Measurements from ENCODE around the gene CCR1. TPM values are rescaled to one million over a fixed set of nuclear protein-coding genes. Genes with fewer than 3 reads are reported as not detected.

The CCR1 gene
- total RNA-seq, 1 donor from 2014 or later, result 23.2 TPM

- H3K27ac Mint-ChIP-seq, result peak overlapping the region; percentile 91
- peaks cover 70% of the 10 kb centered on the region for H3K4me1 Mint-ChIP-seq (ENCODE audit: low read depth)
Measured at GRCh38 chr3:46206282-46207015, 1.7 kb downstream of the CCR1 start.

GRCh38 chr3:46205286-46205960 is 2.7 kb downstream of the CCR1 start:
- no peaks in the 10 kb centered on the region for H3K9me3 Mint-ChIP-seq
- H3K36me3 Mint-ChIP-seq (ENCODE audit: low read depth), result peaks cover 37% of the 10 kb centered on the region
- DNase-seq (ENCODE audit: low spot score), result no peak
- H3K27ac Mint-ChIP-seq, result peak overlapping the region; percentile 76
- intact Hi-C loops (cut with micrococcal nuclease), result loop anchor here (5.0 kb wide), 1 partner anchor 243 kb away; no protein-coding TSS in a partner anchor
- peaks cover 1% of the 10 kb centered on the region for H3K27me3 Mint-ChIP-seq (ENCODE audit: insufficient read depth)
- peaks cover 68% of the 10 kb centered on the region for H3K4me1 Mint-ChIP-seq (ENCODE audit: low read depth)
- peak overlapping the region; percentile 78 for H3K4me3 Mint-ChIP-seq

More at GRCh38 chr3:46206282-46207015, 1.7 kb downstream of the CCR1 start:
- DNase-seq (ENCODE audit: low spot score), result no peak
- intact Hi-C loops (cut with micrococcal nuclease), result loop anchor here (5.0 kb wide), 1 partner anchor 244 kb away; no protein-coding TSS in a partner anchor
- Mint-ChIP-seq H3K9me3 (no peaks in the 10 kb centered on the region), H3K4me3 (peak overlapping the region; percentile 78), H3K27me3 (ENCODE audit: insufficient read depth) (peaks cover 1% of the 10 kb centered on the region), H3K36me3 (ENCODE audit: low read depth) (peaks cover 34% of the 10 kb centered on the region)

- Mint-ChIP-seq H3K4me1 (ENCODE audit: low read depth) (peaks cover 50% of the 10 kb centered on the region), H3K27ac (no peak overlapping the region), H3K36me3 (ENCODE audit: low read depth) (peaks cover 46% of the 10 kb centered on the region), H3K27me3 (ENCODE audit: insufficient read depth) (peaks cover 1% of the 10 kb centered on the region), H3K9me3 (no peaks in the 10 kb centered on the region), H3K4me3 (no peak overlapping the region)
- no peak for DNase-seq (ENCODE audit: low spot score)
- intact Hi-C loops (cut with micrococcal nuclease), result no loop called here
Measured at GRCh38 chr3:46203681-46204080, 4.4 kb downstream of the CCR1 start.

GRCh38 chr3:46202535-46202934 is 5.6 kb downstream of the CCR1 start:
- intact Hi-C loops (cut with micrococcal nuclease), result no loop called here
- Mint-ChIP-seq H3K36me3 (ENCODE audit: low read depth) (peaks cover 51% of the 10 kb centered on the region), H3K9me3 (peaks cover 6% of the 10 kb centered on the region)

GRCh38 chr3:46200790-46201189 is 7.3 kb downstream of the CCR1 start:
- intact Hi-C loops (cut with micrococcal nuclease), result no loop called here
- Mint-ChIP-seq H3K27ac (no peak overlapping the region), H3K36me3 (ENCODE audit: low read depth) (peaks cover 53% of the 10 kb centered on the region), H3K4me1 (ENCODE audit: low read depth) (peaks cover 22% of the 10 kb centered on the region), H3K4me3 (no peak overlapping the region), H3K27me3 (ENCODE audit: insufficient read depth) (peaks cover 1% of the 10 kb centered on the region), H3K9me3 (peaks cover 14% of the 10 kb centered on the region)
- no peak for DNase-seq (ENCODE audit: low spot score)

More at GRCh38 chr3:46202535-46202934, 5.6 kb downstream of the CCR1 start:
- Mint-ChIP-seq H3K4me3 (no peak overlapping the region), H3K27ac (peak overlapping the region; percentile 55), H3K27me3 (ENCODE audit: insufficient read depth) (peaks cover 1% of the 10 kb centered on the region), H3K4me1 (ENCODE audit: low read depth) (peaks cover 39% of the 10 kb centered on the region)
- DNase-seq (ENCODE audit: low spot score), result no peak

DNA sequence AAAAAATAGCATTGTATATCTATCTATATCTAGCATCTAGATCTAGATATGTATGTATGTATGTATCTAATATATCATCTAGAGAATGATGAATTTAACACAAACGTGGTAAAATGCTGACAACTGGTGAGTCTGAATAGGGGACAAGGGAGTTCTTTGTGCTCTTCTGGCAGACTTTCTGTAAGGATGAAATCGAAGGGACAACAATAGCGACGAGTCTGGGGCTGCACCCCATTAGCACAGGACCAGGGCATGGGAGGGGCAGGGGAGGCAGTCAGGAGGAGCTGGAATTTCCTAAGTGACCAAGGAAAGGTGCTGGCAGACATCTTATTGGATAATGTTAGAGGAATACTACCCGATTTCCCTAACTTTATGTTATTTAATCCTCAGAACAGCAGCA is 7.9 kb downstream of the CCR1 start:
- Mint-ChIP-seq H3K4me1 (ENCODE audit: low read depth) (peaks cover 16% of the 10 kb centered on the region), H3K27me3 (ENCODE audit: insufficient read depth) (peaks cover 1% of the 10 kb centered on the region), H3K36me3 (ENCODE audit: low read depth) (peaks cover 52% of the 10 kb centered on the region), H3K9me3 (peaks cover 15% of the 10 kb centered on the region), H3K27ac (no peak overlapping the region), H3K4me3 (no peak overlapping the region)
- no peak for DNase-seq (ENCODE audit: low spot score)
- intact Hi-C loops (cut with micrococcal nuclease), result no loop called here

GRCh38 chr3:46196261-46196957 is 11.7 kb downstream of the CCR1 start:
- peaks cover 1% of the 10 kb centered on the region for H3K27me3 Mint-ChIP-seq (ENCODE audit: insufficient read depth)
- DNase-seq (ENCODE audit: low spot score), result no peak
- no peak overlapping the region for H3K27ac Mint-ChIP-seq
- no peak overlapping the region for H3K4me3 Mint-ChIP-seq
- H3K36me3 Mint-ChIP-seq (ENCODE audit: low read depth), result peaks cover 31% of the 10 kb centered on the region
- intact Hi-C loops (cut with micrococcal nuclease), result no loop called here
- H3K9me3 Mint-ChIP-seq, result peaks cover 48% of the 10 kb centered on the region
- peaks cover 7% of the 10 kb centered on the region for H3K4me1 Mint-ChIP-seq (ENCODE audit: low read depth)

GRCh38 chr3:46194868-46195553 is 13.1 kb downstream of the CCR1 start:
- peaks cover 5% of the 10 kb centered on the region for H3K27me3 Mint-ChIP-seq (ENCODE audit: insufficient read depth)
- intact Hi-C loops (cut with micrococcal nuclease), result no loop called here
- DNase-seq (ENCODE audit: low spot score), result no peak
- no peak overlapping the region for H3K27ac Mint-ChIP-seq
- H3K9me3 Mint-ChIP-seq, result peaks cover 54% of the 10 kb centered on the region
- no peak overlapping the region for H3K4me3 Mint-ChIP-seq
- H3K36me3 Mint-ChIP-seq (ENCODE audit: low read depth), result peaks cover 26% of the 10 kb centered on the region
- peaks cover 7% of the 10 kb centered on the region for H3K4me1 Mint-ChIP-seq (ENCODE audit: low read depth)

DNA sequence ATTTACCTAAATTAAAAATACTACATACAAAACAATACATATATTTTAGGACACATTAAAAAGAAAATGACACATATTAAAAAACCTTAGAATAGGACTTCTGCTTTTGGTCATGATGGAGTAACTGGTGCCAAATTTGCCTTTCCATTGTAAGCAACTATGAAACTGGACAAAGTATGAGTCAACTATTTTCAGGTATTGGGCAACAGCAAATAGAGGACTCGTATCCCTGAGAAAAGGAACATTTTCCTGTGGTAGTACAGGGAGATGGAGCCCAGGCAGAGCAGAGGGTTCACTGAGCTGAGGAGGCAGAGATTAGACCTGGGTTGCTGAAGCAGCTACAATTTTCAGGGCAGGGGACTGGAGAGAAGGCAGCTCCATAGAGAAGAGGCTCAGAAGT is 14.7 kb downstream of the CCR1 start:
- Mint-ChIP-seq H3K27ac (no peak overlapping the region), H3K9me3 (peaks cover 52% of the 10 kb centered on the region), H3K4me1 (ENCODE audit: low read depth) (peaks cover 7% of the 10 kb centered on the region), H3K4me3 (no peak overlapping the region), H3K27me3 (ENCODE audit: insufficient read depth) (peaks cover 5% of the 10 kb centered on the region), H3K36me3 (ENCODE audit: low read depth) (peaks cover 17% of the 10 kb centered on the region)
- no peak for DNase-seq (ENCODE audit: low spot score)
- intact Hi-C loops (cut with micrococcal nuclease), result no loop called here

GRCh38 chr3:46192939-46193338 is 15.2 kb downstream of the CCR1 start:
- H3K9me3 Mint-ChIP-seq, result peaks cover 49% of the 10 kb centered on the region

GRCh38 chr3:46191730-46192129 is 16.4 kb downstream of the CCR1 start:
- Mint-ChIP-seq H3K27me3 (ENCODE audit: insufficient read depth) (peaks cover 5% of the 10 kb centered on the region), H3K4me3 (no peak overlapping the region), H3K4me1 (ENCODE audit: low read depth) (peaks cover 24% of the 10 kb centered on the region), H3K9me3 (peaks cover 44% of the 10 kb centered on the region), H3K27ac (no peak overlapping the region), H3K36me3 (ENCODE audit: low read depth) (peaks cover 13% of the 10 kb centered on the region)
- DNase-seq (ENCODE audit: low spot score), result no peak
- intact Hi-C loops (cut with micrococcal nuclease), result no loop called here

More at GRCh38 chr3:46192939-46193338, 15.2 kb downstream of the CCR1 start:
- Mint-ChIP-seq H3K27me3 (ENCODE audit: insufficient read depth) (peaks cover 5% of the 10 kb centered on the region), H3K27ac (no peak overlapping the region), H3K4me1 (ENCODE audit: low read depth) (peaks cover 12% of the 10 kb centered on the region), H3K36me3 (ENCODE audit: low read depth) (peaks cover 15% of the 10 kb centered on the region), H3K4me3 (no peak overlapping the region)
- no peak for DNase-seq (ENCODE audit: low spot score)
- intact Hi-C loops (cut with micrococcal nuclease), result no loop called here

DNA sequence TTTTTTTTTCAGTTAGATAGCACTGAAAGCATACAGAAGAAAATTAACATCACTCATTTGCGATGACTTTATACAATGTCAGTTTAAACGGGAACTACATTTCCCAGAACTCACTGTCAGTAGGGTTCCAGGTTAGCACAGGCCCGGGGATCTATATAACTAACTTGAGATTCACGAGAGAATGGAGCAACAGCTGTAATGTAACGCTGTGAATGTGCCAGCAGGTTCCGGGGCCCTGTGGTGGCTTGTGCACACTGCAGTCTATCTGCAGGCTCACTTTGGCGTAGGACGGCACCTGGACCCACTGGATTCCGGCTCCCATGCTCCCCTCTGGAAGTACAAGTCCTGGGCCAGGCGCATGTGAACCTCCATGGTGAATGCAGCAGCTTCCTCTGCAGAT is 19.4 kb downstream of the CCR1 start:
- peaks cover 24% of the 10 kb centered on the region for H3K9me3 Mint-ChIP-seq
- intact Hi-C loops (cut with micrococcal nuclease), result loop anchor here (1.0 kb wide), 1 partner anchor 20 kb away; the partner anchor contains the start of gene CCR1

More for the DNA sequence above, 19.4 kb downstream of the CCR1 start:
- peaks cover 9% of the 10 kb centered on the region for H3K36me3 Mint-ChIP-seq (ENCODE audit: low read depth)
- H3K4me1 Mint-ChIP-seq (ENCODE audit: low read depth), result peaks cover 41% of the 10 kb centered on the region
- H3K27me3 Mint-ChIP-seq (ENCODE audit: insufficient read depth), result peaks cover 6% of the 10 kb centered on the region
- no peak overlapping the region for H3K4me3 Mint-ChIP-seq
- no peak for DNase-seq (ENCODE audit: low spot score)
- no peak overlapping the region for H3K27ac Mint-ChIP-seq
